IMR-90 (cell line): ENCODE measurements around the gene DLGAP3. TPM values are rescaled to one million over a fixed set of nuclear protein-coding genes. Genes with fewer than 3 reads are reported as not detected.

Source experiments
- ATAC-seq: fragments of 200-7000 bp; cut with Tn5 transposase; 2 replicates; pipeline ENCODE4 v1.9.1; 2020; ENCODE audit warnings: low read depth, mild to moderate bottlenecking, moderate library complexity
- BruUV-seq: library from RNA; stranded (reverse); fragments of 400-500 nt; replicated peaks from 2 replicates; lab custom pipeline; 2021; lab: Mats Ljungman, UMichigan
- CTCF ChIA-PET: fragments of 300-600 bp; formaldehyde crosslinking; extraction: SDS; loops from one replicate; lab custom pipeline; 2021; ENCODE audit warnings: antibody characterized with exemption; lab: Yijun Ruan, JAX
- POLR2A ChIA-PET: fragments of 300-600 bp; sonication (Branson Sonifier 250); formaldehyde crosslinking; loops from one replicate; lab custom pipeline; 2022; ENCODE audit warnings: antibody characterized with exemption; ENCODE audit not compliant: unreplicated experiment; lab: Charles Lee
- DNase-seq: peaks from one replicate; pipeline ENCODE4 v3.0.0; 2013
- H2AFZ ChIP-seq: replicated peaks from 2 replicates; pipeline ENCODE3; 2013; ENCODE audit warnings: low read length, mild to moderate bottlenecking; ENCODE audit not compliant: poor library complexity
- H2AK5ac ChIP-seq: 2 replicates; pipeline ENCODE4 v1.6.1; 2013; ENCODE audit warnings: low read depth, low read length, inconsistent platforms
- H2AK9ac ChIP-seq: replicated peaks from 2 replicates; pipeline ENCODE3; 2013; ENCODE audit warnings: mild to moderate bottlenecking, low read depth, low read length, moderate library complexity; ENCODE audit not compliant: poor library complexity
- H2BK120ac ChIP-seq: 2 replicates; pipeline ENCODE4 v1.6.1; 2013; ENCODE audit warnings: low read depth, low read length, inconsistent platforms
- H2BK15ac ChIP-seq: 3 replicates; pipeline ENCODE4 v1.6.1; 2013; ENCODE audit warnings: low read depth, low read length, inconsistent platforms
- H2BK20ac ChIP-seq: 2 replicates; pipeline ENCODE4 v1.6.1; 2013; ENCODE audit warnings: low read depth, mild to moderate bottlenecking, inconsistent platforms, low read length, moderate library complexity
- H2BK5ac ChIP-seq: 2 replicates; pipeline ENCODE4 v1.6.1; 2013; ENCODE audit warnings: mild to moderate bottlenecking, low read depth, low read length, inconsistent platforms; ENCODE audit not compliant: poor library complexity, severe bottlenecking
- H3K14ac ChIP-seq: replicated peaks from 2 replicates; pipeline ENCODE4 v1.6.1; 2013; ENCODE audit warnings: low read depth, low read length, inconsistent platforms
- H3K18ac ChIP-seq: 2 replicates; pipeline ENCODE4 v1.6.1; 2013; ENCODE audit warnings: low read depth, low read length, control low read depth
- H3K23ac ChIP-seq: 2 replicates; pipeline ENCODE4 v1.6.1; 2013; ENCODE audit warnings: low read depth, low read length, inconsistent platforms
- H3K27ac ChIP-seq: 2 replicates; pipeline ENCODE4 v1.5.1; 2013; ENCODE audit warnings: mild to moderate bottlenecking, control low read depth, low read length; ENCODE audit not compliant: insufficient read depth
- H3K27me3 ChIP-seq: 2 replicates; pipeline ENCODE4 v1.6.1; 2013; ENCODE audit warnings: low read length; ENCODE audit not compliant: control insufficient read depth, insufficient read depth
- H3K36me3 ChIP-seq: 2 replicates; pipeline ENCODE4 v1.6.1; 2013; ENCODE audit warnings: low read length, mixed read lengths; ENCODE audit not compliant: control insufficient read depth, insufficient read depth
- H3K4ac ChIP-seq: 2 replicates; pipeline ENCODE4 v1.6.1; 2013; ENCODE audit warnings: low read depth, low read length, inconsistent platforms
- H3K4me1 ChIP-seq: 2 replicates; pipeline ENCODE4 v1.6.1; 2013; ENCODE audit warnings: low read length, mixed read lengths; ENCODE audit not compliant: control insufficient read depth, insufficient read depth
- H3K4me2 ChIP-seq: 2 replicates; pipeline ENCODE4 v1.6.1; 2013; ENCODE audit warnings: low read depth, mild to moderate bottlenecking, control low read depth, low read length, moderate library complexity
- H3K4me3 ChIP-seq: 2 replicates; pipeline ENCODE4 v1.5.1; 2013; ENCODE audit warnings: low read depth, mild to moderate bottlenecking, control low read depth, low read length, moderate library complexity; ENCODE audit not compliant: insufficient read depth
- H3K56ac ChIP-seq: 2 replicates; pipeline ENCODE4 v1.6.1; 2013; ENCODE audit warnings: low read length, inconsistent platforms; ENCODE audit not compliant: insufficient read depth; ENCODE audit errors: extremely low read depth
- H3K79me1 ChIP-seq, 2 experiments: 2 replicates each; pipeline ENCODE4 v1.6.1; 2013; ENCODE audit warnings: low read length in 2 of 2, inconsistent platforms in 1 of 2, low read depth in 1 of 2
- H3K9ac ChIP-seq: 2 replicates; pipeline ENCODE4 v1.6.1; 2013; ENCODE audit warnings: low read depth, low read length, control low read depth
- H3K9me1 ChIP-seq: 2 replicates; pipeline ENCODE4 v1.6.1; 2013; ENCODE audit warnings: low read length, inconsistent platforms; ENCODE audit not compliant: insufficient read depth
- H3K9me3 ChIP-seq: 2 replicates; pipeline ENCODE4 v1.6.1; 2013; ENCODE audit warnings: low read length; ENCODE audit not compliant: control insufficient read depth, insufficient read depth
- H4K20me1 ChIP-seq: 2 replicates; pipeline ENCODE4 v1.6.1; 2013; ENCODE audit warnings: low read length, inconsistent platforms; ENCODE audit not compliant: insufficient read depth
- H4K5ac ChIP-seq: 2 replicates; pipeline ENCODE4 v1.6.1; 2013; ENCODE audit warnings: mild to moderate bottlenecking, low read depth, low read length, control low read depth
- H4K8ac ChIP-seq, 2 experiments: 2 replicates each; pipeline ENCODE4 v1.6.1; 2013; ENCODE audit warnings: low read depth in 2 of 2, low read length in 2 of 2, control low read depth in 1 of 2, inconsistent platforms in 1 of 2
- H4K91ac ChIP-seq: 2 replicates; pipeline ENCODE4 v1.6.1; 2013; ENCODE audit warnings: low read depth, low read length, inconsistent platforms; ENCODE audit not compliant: insufficient read depth
- BHLHE40 ChIP-seq: fragments of 150-350 bp; IDR thresholded peaks from 2 replicates; pipeline ENCODE4 v1.6.1; 2016; ENCODE audit warnings: mild to moderate bottlenecking, low read depth, low read length
- CEBPB ChIP-seq: IDR thresholded peaks from 2 replicates; pipeline ENCODE4 v1.6.1; 2012; ENCODE audit warnings: low read depth, low read length, improper control_type of control experiment
- CHD1 ChIP-seq: IDR thresholded peaks from 2 replicates; pipeline ENCODE4 v1.6.1; 2012; ENCODE audit warnings: low read depth, low read length, improper control_type of control experiment
- CTCF ChIP-seq: conservative IDR thresholded peaks from 2 replicates; pipeline ENCODE4 v1.5.1; 2012; ENCODE audit warnings: mild to moderate bottlenecking, low read depth, low read length, improper control_type of control experiment
- ELK1 ChIP-seq: fragments of 150-350 bp; IDR thresholded peaks from 2 replicates; pipeline ENCODE4 v1.6.1; 2016; ENCODE audit warnings: low read depth, mild to moderate bottlenecking, low read length, moderate library complexity, borderline replicate concordance
- FOS ChIP-seq: fragments of 150-350 bp; IDR thresholded peaks from 2 replicates; pipeline ENCODE4 v1.6.1; 2016; ENCODE audit warnings: low read depth, low read length
- MAFK ChIP-seq: IDR thresholded peaks from 2 replicates; pipeline ENCODE4 v1.6.1; 2012; ENCODE audit warnings: low read depth, low read length, improper control_type of control experiment
- MAZ ChIP-seq: IDR thresholded peaks from 2 replicates; pipeline ENCODE4 v1.6.1; 2012; ENCODE audit warnings: low read depth, mild to moderate bottlenecking, low read length, improper control_type of control experiment, moderate library complexity, borderline replicate concordance
- MXI1 ChIP-seq: IDR thresholded peaks from 2 replicates; pipeline ENCODE4 v1.6.1; 2012; ENCODE audit warnings: low read depth, mild to moderate bottlenecking, low read length, moderate library complexity, borderline replicate concordance
- NFE2L2 ChIP-seq: fragments of 150-350 bp; IDR thresholded peaks from 2 replicates; pipeline ENCODE4 v1.6.1; 2016; ENCODE audit warnings: low read depth, mild to moderate bottlenecking, low read length
- POLR2A ChIP-seq: IDR thresholded peaks from 2 replicates; pipeline ENCODE4 v1.6.1; 2012; ENCODE audit warnings: mild to moderate bottlenecking, low read depth, low read length
- RAD21 ChIP-seq: IDR thresholded peaks from 2 replicates; pipeline ENCODE4 v1.6.1; 2012; ENCODE audit warnings: low read length, improper control_type of control experiment
- RCOR1 ChIP-seq: IDR thresholded peaks from 2 replicates; pipeline ENCODE4 v1.6.1; 2012; ENCODE audit warnings: mild to moderate bottlenecking, low read length, improper control_type of control experiment; ENCODE audit not compliant: insufficient replicate concordance
- RFX5 ChIP-seq: IDR thresholded peaks from 2 replicates; pipeline ENCODE4 v1.8.0; 2012; ENCODE audit warnings: low read depth, mild to moderate bottlenecking, low read length, moderate library complexity
- SMC3 ChIP-seq: fragments of 150-350 bp; IDR thresholded peaks from 2 replicates; pipeline ENCODE4 v1.6.1; 2016; ENCODE audit warnings: low read depth, mild to moderate bottlenecking, antibody characterized with exemption, low read length, moderate library complexity
- USF2 ChIP-seq: fragments of 150-350 bp; IDR thresholded peaks from 2 replicates; pipeline ENCODE4 v1.6.1; 2017; ENCODE audit warnings: mild to moderate bottlenecking, antibody characterized with exemption, low read length, low read depth
- dilution Hi-C: fragments of 300-500 bp; cut with HindIII; formaldehyde crosslinking; loops from one replicate; pipeline ENCODE4 v1.14.3; 2018; ENCODE audit warnings: low sequenced_read_pairs; ENCODE audit not compliant: unreplicated experiment
- in situ Hi-C: fragments of 300-500 bp; cut with MboI; formaldehyde crosslinking; loops from 3 replicates; pipeline ENCODE4 v1.14.3; 2019; ENCODE audit warnings: low sequenced_read_pairs, inconsistent platforms, mixed read lengths
- intact Hi-C: fragments of 100-400 bp; cut with micrococcal nuclease; formaldehyde crosslinking; loops from 2 replicates; pipeline ENCODE4 v1.10.0; 2022
- polyA plus RNA-seq, 3 experiments: library from polyadenylated mRNA; depleted of rRNA; stranded (reverse); fragments of >200 nt; gene quantifications; 2 replicates each; pipeline ENCODE4 v1.2.3, GENCODE V29; 2012; ENCODE audit warnings: low replicate concordance in 1 of 3
- total RNA-seq: library from RNA; depleted of rRNA; stranded (reverse); fragments of >200 nt; gene quantifications from 2 replicates; pipeline ENCODE4 v1.2.3, GENCODE V29; 2012

The DLGAP3 gene
- total and polyA plus RNA-seq, 2 of the 4 experiments (the other 2 are of a cell fraction), result 0.02 TPM; not detected in 1

GRCh38 chr1:34863501-34863900, 65.9 kb downstream of the DLGAP3 start:
- Histone ChIP-seq H3K4ac (no peak overlapping the region), H3K27ac (no peak overlapping the region), H2AFZ (no peak overlapping the region), H4K8ac (no peak overlapping the region), H2BK120ac (no peak overlapping the region), H3K9me1 (no peaks in the 10 kb centered on the region), H3K4me2 (no peak overlapping the region), H3K4me3 (no peak overlapping the region), H4K91ac (no peak overlapping the region), H4K5ac (no peak overlapping the region), H3K36me3 (no peaks in the 10 kb centered on the region), H3K18ac (no peak overlapping the region), H2BK5ac (no peak overlapping the region), H3K14ac (no peak overlapping the region), H4K20me1 (0 out of 2 replicates have a peak, but pooled peaks cover 3% of the 10 kb centered on the region), H3K79me1 (peaks cover 0 to 9% of the 10 kb centered on the region in 2 experiments; a peak in 2 of 4 replicates), H2AK5ac (no peak overlapping the region), H3K23ac (no peak overlapping the region), H2BK20ac (no peak overlapping the region), H3K4me1 (no peaks in the 10 kb centered on the region; the same call in 1 of the 2 replicates), H3K9ac (no peak overlapping the region), H3K9me3 (no peaks in the 10 kb centered on the region), H3K56ac (no peak overlapping the region), H2AK9ac (no peak overlapping the region), H3K27me3 (peaks cover 25% of the 10 kb centered on the region), H2BK15ac (no peak overlapping the region)
- dilution Hi-C loops, result no loop called here
- DNase-seq, result no peak
- ATAC-seq, result no peak
- intact Hi-C loops, result no loop called here
- CTCF ChIA-PET, result no interaction called here
- BruUV-seq, result no TSS peak
- no peak for TF ChIP-seq NFE2L2
- TF ChIP-seq BHLHE40, result no peak
- TF ChIP-seq ELK1, result no peak
- no peak for TF ChIP-seq RCOR1
- TF ChIP-seq CTCF, result no peak
- TF ChIP-seq POLR2A, result no peak
- TF ChIP-seq MAZ, result no peak
- no peak for TF ChIP-seq CEBPB
- TF ChIP-seq CHD1, result no peak
- TF ChIP-seq MAFK, result no peak
- TF ChIP-seq USF2, result no peak
- no peak for TF ChIP-seq FOS
- no peak for TF ChIP-seq RAD21
- no peak for TF ChIP-seq SMC3
- no peak for TF ChIP-seq MXI1
- TF ChIP-seq RFX5, result no peak
- POLR2A ChIA-PET, result no interaction called here
- in situ Hi-C loops, result no loop called here
